Coronary artery (tissue), 2 donors: ENCODE data around the gene TMCC1.

Experiments used
- DNase-seq: peaks from one replicate; pipeline ENCODE4 v3.0.0-alpha.2; 2017; ENCODE audit warnings: low spot score
- H3K27ac ChIP-seq, 2 donors: fragments of 200-600 bp; sonication (generic); one replicate each; pipeline ENCODE4 v1.5.1; 2016 to 2019
- H3K4me3 ChIP-seq: fragments of 200-600 bp; sonication (generic); 2 replicates; pipeline ENCODE4 v1.5.1; 2016; ENCODE audit warnings: mild to moderate bottlenecking, moderate library complexity
- CTCF ChIP-seq: fragments of 200-600 bp; sonication (generic); IDR thresholded peaks from one replicate; pipeline ENCODE4 v1.5.1; 2019; ENCODE audit warnings: antibody characterized with exemption

Gene TMCC1

GRCh38 chr3:129893581-129894070 is at the start of gene TMCC1:
Gene TMCC1, minus strand, starts transcription at chr3:129893711.
- peak; percentile 81 for DNase-seq
- TF ChIP-seq CTCF: no peak

GRCh38 chr3:129943020-129943419 is 49.5 kb upstream of the TMCC1 start:
- no peak overlapping the region for H3K27ac ChIP-seq
- TF ChIP-seq CTCF: no peak
- H3K4me3 ChIP-seq: no peak overlapping the region
- no peak for DNase-seq

More at GRCh38 chr3:129893581-129894070, at the start of gene TMCC1:
- Histone ChIP-seq H3K4me3 (peak within 1 kb of the TSS; percentile 86), H3K27ac (peak within 1 kb of the TSS; percentile 84 to 93)

GRCh38 chr3:129942296-129942695 is 48.8 kb upstream of the TMCC1 start:
- no peak for DNase-seq
- H3K27ac ChIP-seq: no peak overlapping the region
- no peak overlapping the region for H3K4me3 ChIP-seq
- TF ChIP-seq CTCF: peak; percentile 42

GRCh38 chr3:129940086-129940485 is 46.6 kb upstream of the TMCC1 start:
- H3K4me3 ChIP-seq: no peak overlapping the region
- DNase-seq: no peak
- no peak overlapping the region for H3K27ac ChIP-seq
- TF ChIP-seq CTCF: no peak

GRCh38 chr3:129938140-129938930 is 44.8 kb upstream of the TMCC1 start:
- Histone ChIP-seq H3K27ac (no peak overlapping the region), H3K4me3 (no peak overlapping the region)
- DNase-seq: no peak
- no peak for TF ChIP-seq CTCF

GRCh38 chr3:129937717-129938116 is 44.2 kb upstream of the TMCC1 start:
- no peak overlapping the region for H3K27ac ChIP-seq
- DNase-seq: no peak
- no peak for TF ChIP-seq CTCF
- no peak overlapping the region for H3K4me3 ChIP-seq

GRCh38 chr3:129936757-129937156 is 43.2 kb upstream of the TMCC1 start:
- Histone ChIP-seq H3K27ac (peak overlapping the region in 1 of 2 donors; percentile 17), H3K4me3 (peak overlapping the region; percentile 60)
- no peak for DNase-seq
- TF ChIP-seq CTCF: no peak
